Stimulated activated CD4-positive, alpha-beta T cell treated with anti-CD3 and anti-CD28 coated beads, Interleukin-12 subunit alpha, Interleukin-12 subunit beta, amount 100 ng/mL, for 24 hours (primary cell): ENCODE measurements around the gene MPI.
A peak's percentile ranks its signal among the peaks of the same experiment; 100 is the strongest.
"Not testable (repeated sequence)": the region's sequence is repeated elsewhere in the genome, so short reads cannot be mapped to it uniquely, and the experiment has no call there.

Source experiments
- DNase-seq, 2 experiments: peaks; one replicate each; pipeline ENCODE4 v3.0.0-alpha.2; 2020; ENCODE audit warnings: low read depth in 2 of 2

Gene MPI

GRCh38 chr15:74933573-74933972 lies 43.7 kb downstream of the MPI start:
- DNase-seq = no peak

GRCh38 chr15:74935193-74935592 lies 45.4 kb downstream of the MPI start:
- DNase-seq = not testable (repeated sequence)

GRCh38 chr15:74937272-74937589 lies 47.4 kb downstream of the MPI start:
- no peak for DNase-seq

- peak; percentile 83 to 86 for DNase-seq
Observed at GRCh38 chr15:74937590-74938371, 47.9 kb downstream of the MPI start, which contains the start of gene COX5A. TSS of gene COX5A (minus strand) at chr15:74938073. CDS start at chr15:74938014, 59 bp downstream.

- peak; percentile 54 to 82 for DNase-seq
Observed at GRCh38 chr15:74950078-74950908, 60.5 kb downstream of the MPI start.

- no peak for DNase-seq
Observed at GRCh38 chr15:74951006-74951405, 61.2 kb downstream of the MPI start.
